Stimulated activated CD8-positive, alpha-beta memory T cell treated with anti-CD3 and anti-CD28 coated beads, Interleukin-15, amount 100 ng/mL, for 1 hour (primary cell): Measurements from ENCODE around the gene TAF4.
"Not testable (repeated sequence)": the region's sequence is repeated elsewhere in the genome, so short reads cannot be mapped to it uniquely, and the experiment has no call there.

Experiments used
- DNase-seq: peaks from one replicate; pipeline ENCODE4 v3.0.0-alpha.2; 2020; ENCODE audit warnings: low read depth

Gene TAF4

DNA sequence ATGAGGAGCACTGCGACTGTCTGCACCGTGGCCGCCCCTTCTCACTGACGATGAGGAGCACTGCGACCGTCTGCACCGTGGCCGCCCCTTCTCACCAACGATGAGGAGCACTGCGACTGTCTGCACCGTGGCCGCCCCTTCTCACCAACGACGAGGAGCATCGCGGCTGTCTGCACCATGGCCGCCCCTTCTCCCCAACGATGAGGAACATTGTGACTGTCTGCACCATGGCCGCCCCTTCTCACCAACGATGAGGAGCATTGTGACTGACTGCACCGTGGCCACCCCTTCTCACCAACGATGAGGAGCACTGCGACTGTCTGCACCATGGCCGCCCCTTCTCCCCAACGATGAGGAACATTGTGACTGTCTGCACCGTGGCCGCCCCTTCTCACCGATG is 117.6 kb downstream of the TAF4 start:
- DNase-seq: not testable (repeated sequence)

DNA sequence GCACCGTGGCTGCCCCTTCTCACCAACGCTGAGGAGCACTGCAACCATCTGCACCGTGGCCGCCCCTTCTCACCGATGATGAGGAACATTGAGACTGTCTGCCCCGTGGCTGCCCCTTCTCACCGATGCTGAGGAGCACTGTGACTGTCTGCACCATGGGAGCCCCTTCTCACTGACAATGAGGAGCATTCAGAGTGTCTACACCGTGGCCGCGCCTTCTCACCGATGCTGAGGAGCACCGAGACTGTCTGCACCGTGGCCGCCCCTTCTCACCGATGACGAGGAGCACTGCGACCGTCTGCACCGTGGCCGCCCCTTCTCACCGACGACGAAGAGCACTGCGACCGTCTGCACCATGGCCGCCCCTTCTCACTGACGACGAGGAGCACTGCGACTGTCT is 120.2 kb downstream of the TAF4 start:
- DNase-seq: not testable (repeated sequence)

DNA sequence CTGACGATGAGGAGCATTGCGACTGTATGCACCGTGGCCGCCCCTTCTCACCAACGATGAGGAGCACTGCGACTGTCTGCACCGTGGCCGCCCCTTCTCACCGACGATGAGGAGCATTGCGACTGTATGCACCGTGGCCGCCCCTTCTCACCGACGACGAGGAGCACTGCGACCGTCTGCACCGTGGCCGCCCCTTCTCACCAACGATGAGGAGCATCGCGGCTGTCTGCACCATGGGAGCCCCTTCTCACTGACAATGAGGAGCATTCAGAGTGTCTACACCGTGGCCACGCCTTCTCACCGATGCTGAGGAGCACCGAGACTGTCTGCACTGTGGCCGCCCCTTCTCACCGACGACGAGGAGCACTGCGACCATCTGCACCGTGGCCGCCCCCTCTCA is 120.7 kb downstream of the TAF4 start:
- not testable (repeated sequence) for DNase-seq

DNA sequence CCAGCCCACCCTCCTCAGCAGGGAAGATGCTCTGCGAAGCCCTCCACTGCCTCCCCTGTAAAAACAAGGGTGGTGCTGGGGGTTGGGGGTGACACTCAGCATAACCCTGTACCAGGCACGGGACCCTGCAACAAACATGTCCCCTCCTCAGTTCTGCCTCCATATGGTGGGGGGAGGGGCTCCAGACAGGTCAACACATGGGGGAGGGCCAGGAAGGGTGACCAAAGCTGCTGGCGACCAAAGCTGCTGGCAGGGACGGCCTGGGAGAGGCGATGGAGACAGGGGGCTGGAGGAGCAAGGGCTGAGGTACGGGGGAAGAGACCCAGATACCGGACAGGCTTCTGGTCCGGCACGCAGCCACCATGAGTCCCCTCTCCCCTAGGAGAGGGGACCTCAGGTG is 123.2 kb downstream of the TAF4 start:
- DNase-seq: no peak

DNA sequence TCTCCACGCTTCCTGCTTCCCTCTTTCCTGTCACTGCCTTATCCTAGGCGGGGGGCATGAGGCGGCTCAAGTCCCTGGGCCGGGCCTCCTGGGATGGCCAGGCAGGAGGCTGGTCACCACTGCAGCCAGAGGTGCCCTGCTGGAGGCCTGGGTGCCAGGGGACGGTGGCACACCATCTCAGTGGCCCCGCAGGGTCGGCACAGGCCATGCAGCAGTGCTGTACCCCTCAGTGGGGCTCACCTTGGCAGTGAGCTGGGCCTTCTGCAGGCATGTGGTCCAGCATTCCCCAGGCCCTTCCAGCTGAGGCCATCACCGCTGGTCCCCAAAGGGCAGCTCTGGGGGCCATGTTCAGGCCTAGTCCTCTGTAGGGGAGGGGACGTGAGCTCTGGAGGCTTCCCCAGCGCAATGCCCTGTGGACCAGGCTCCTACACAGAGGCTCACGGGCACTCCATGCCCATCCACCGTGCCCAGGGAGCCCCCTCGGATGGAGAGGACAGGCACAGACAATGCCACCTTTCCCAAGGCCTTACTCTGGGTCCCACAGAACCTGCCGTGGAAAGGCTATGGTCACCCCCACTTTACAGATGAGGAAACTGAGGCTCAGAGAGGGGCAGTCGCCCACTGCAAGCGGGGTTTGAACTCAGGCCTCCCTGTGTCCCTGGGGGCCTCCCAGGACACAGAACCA is 123.8 kb downstream of the TAF4 start:
- no peak for DNase-seq

DNA sequence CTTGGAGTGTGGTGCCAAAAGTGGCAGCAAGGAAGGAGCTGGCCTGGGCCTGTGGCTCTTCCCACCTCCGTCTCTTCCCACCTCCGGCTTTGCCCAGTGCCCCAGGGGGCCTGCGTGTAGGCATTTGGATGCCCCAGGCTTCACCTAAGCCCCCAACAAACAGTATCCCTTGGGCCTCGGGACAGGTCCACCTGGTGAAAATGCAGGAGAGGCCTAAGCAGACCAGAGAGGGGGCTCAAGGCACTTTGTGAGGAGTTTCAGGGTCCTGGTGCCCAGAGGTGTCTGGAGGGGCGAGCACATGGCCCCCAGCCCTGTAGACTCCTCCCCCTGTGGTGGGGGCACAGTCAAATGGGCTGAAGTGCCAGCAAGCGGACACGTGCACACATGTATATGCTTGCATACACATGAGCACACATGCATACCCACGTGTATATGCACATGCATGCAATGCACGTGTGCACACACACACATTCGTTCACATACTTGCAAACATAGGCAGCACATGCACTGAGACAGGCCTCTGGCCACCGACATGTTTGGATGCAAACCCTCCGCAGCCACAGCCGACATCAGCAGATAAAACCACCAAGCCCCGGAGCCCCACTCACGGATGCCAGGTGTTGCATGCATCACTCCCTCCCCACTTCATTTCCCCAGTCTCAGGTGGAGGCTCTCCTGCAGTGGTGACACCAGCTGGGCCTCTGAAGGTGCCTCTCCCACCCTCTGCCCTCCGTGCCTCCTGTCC is 124.5 kb downstream of the TAF4 start:
- DNase-seq: no peak

DNA sequence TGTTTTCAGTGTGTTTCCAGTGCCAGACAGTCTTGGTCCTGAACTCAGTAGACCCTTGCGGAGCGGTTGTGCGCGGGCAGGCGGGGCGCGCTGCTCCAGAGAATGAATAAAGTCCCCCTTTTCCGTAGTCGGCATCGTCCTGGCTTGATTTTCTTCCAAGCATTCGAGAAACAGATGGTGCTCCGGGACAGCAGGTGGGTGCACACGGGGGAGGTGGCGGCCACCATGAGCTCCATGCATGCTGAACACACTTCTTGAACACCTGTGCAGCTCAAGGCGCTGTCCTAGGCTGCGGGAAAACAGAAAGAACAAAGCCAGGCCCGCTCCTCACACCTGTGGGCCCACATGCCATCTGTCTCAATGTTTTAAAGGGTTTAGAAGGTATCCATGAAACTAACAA is 125.2 kb downstream of the TAF4 start:
- DNase-seq: no peak

DNA sequence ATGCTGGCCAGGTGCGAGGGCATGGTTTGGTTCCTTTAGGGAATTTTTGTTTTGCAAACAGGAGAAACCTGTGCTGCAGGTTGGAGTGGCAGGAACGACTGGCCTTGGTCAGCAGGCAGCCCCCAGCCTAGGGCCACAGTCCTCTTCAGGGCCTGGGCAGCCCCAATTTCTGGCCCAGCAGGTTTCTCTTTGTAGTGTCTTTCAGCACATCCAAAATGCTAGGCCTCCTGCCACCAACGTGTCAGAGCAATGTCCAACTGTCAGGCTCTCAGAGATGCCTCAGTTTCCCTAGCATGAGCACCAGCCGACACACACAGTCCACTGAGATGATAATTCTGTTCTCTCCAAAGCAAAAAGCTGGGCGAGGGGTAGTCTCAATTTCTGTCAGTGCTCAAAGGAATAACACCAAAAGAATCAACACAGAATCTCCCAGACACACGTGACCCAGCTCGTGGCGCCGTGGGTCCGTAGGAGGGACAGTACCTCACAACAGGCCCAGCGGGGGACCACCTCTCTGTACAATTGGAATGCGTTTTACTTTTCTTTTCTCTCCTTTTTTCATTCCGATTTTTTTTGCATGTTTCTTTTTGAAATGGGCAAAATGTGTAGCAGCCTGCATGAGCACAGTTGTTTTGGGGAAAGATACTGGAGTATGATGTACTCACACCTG is 125.9 kb downstream of the TAF4 start:
- no peak for DNase-seq

DNA sequence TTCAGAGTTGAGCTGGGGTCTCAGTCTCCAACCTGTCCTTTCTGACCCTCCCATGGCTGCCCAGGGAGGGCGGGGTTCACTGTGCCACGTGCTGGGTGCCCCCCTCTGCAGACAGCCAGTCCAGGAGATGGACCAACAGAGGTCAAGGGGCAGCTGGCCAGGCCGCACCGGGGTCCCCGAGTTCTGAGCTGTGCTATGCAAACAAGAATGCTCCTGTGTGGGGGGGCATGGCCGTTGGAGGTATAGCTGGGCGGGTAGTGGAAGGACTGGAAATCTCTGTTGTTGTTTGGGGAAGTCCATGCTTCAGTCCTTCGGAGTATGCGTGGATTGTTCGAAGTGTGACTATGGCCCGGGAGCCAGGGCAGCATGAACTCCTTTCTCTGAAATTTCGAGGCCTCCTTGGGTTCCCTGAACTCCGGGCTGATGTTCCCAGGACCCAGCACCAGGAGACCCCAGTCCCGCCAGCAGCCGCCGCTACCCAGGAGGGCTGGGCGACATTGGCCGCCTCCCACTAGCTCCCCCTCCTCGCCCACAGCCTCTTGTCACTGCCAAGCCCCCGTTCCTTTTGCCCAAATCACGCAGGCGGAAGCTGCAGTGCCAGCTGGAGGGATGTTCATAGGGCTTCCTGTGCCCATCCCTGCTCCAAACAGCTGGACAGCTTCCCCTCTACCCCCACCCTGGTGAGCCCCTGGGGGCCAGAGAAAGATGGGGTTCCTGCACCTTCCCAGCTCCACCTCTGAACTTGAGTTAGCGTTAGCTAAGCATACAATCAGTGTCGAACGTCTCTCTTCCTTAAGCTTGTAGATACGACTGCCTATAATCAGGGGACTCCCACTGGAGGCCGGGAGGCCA is 126.6 kb downstream of the TAF4 start:
- DNase-seq: no peak

DNA sequence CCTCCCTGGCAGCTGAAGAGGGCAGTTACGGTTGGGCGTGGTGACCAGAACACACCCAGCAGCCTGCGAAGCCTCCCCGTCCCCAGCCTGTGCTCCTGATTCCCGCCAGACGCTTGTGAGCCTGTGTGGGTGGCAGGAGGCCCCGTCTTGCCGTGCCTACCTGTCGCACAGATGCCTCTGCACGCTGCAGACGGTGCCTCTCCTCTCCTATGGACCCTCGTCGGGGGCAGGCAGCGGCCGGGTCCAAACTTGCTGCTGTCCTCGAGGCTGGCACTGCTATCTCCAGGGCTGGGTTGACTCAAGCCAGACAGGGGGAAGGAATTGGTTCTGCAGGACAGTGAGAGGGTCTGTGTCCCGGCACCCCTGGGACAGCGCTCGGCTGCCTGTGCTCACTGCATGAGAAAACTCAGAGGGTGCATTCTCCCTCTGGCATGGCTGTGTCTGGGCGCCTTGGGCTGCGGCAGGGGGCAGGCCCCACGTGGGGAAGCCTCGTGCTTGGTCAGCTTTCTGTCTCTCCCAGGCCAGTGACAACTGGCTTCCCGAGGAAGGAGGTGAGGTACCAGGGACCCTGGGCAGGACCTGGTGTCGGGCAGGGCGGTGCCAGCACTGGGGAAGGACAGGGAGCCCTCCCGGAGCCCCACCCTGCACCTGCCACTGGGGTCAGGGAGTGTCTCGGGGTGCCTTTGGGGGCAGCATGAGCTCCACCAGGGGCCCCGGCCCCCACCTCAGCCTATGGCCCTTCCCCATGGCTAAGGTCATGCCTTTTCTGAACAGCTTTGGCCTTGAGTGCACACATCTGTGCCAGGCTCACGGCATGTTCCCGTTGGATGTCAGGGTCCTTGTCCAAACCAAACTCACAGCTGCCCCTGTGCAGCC is 127.5 kb downstream of the TAF4 start:
- DNase-seq: no peak

DNA sequence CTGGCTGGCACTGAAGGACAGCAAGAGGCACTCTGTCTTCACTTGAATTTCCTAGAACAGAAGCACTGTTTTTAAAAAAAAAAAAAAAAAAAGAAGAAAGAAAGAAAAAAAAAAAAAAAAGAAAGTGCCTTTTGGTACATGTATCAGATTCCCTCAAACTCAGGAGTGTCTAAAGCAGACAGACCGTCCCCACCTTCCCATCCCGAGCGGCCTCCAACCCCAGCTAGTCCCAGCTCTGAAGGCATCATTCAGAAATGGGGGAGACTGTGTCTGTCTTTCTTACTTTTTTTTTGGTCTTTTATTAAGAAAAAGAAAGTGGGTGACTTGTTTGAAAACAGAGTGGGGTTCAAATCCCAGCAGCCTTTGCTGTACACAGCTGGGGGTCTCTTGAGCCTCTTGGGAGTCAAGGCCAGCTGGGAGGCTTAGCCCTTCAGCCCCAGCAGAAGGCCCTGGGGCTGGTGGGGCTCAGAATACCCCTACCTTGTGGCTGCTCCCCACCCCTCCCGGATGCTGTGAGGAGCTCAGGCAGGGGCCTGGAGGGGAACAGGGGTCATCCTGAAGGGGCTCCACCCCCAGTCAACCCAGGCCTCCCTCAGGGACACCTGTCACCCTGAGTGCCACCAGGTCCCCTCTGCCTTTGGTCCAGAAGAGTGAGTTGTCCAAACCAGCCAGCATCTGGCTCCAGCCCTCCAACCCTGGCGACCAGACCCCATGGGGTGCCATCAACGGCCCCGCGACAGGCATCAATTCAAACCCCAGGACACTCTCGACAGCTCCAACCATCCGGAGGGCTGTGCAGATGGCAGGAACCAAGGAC is 128.3 kb downstream of the TAF4 start:
- no peak for DNase-seq

DNA sequence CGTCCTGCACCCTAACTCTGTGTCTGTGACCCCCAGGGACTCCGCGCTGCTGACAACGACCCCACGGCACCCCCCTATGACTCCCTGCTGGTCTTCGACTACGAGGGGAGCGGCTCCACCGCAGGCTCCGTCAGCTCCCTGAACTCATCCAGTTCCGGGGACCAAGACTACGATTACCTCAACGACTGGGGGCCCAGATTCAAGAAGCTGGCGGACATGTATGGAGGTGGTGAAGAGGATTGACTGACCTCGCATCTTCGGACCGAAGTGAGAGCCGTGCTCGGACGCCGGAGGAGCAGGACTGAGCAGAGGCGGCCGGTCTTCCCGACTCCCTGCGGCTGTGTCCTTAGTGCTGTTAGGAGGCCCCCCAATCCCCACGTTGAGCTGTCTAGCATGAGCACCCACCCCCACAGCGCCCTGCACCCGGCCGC is 129.0 kb downstream of the TAF4 start:
- no peak for DNase-seq

DNA sequence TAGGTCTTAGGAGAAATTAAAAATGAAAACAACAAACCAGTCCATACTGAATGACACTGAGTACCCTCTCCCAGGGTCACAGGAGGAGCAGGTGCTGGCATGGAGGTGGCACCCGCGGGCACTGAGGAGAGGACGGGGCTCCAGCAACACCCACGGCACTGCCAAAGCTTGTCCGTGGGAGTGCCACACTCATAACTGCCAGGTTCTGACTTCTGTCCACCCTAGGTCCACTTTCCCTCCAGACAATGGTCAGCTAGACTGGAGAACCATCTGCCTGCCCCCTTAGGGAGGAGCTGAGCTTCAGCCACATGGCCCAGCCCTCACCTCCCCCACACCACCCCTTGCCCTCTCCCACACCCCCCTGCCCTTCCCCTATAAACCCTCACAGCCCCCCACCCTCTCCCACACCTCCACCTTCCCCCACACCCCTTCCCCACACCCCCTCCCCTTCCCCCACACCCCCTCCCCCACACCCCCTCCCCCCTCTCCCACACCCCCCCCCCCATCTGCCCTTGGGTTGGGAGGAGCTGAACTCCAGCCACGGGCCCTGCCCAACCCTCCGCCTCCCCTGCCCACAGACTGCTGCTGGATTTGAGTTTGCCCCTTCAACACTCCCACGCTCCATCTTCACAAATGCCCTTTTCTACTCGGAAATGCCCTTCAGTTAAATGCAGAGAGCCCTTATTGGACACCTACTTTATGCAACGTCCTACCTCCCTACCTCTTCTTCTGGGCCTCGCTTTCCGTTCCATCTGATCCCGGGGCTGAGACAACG is 129.6 kb downstream of the TAF4 start:
- DNase-seq: no peak

DNA sequence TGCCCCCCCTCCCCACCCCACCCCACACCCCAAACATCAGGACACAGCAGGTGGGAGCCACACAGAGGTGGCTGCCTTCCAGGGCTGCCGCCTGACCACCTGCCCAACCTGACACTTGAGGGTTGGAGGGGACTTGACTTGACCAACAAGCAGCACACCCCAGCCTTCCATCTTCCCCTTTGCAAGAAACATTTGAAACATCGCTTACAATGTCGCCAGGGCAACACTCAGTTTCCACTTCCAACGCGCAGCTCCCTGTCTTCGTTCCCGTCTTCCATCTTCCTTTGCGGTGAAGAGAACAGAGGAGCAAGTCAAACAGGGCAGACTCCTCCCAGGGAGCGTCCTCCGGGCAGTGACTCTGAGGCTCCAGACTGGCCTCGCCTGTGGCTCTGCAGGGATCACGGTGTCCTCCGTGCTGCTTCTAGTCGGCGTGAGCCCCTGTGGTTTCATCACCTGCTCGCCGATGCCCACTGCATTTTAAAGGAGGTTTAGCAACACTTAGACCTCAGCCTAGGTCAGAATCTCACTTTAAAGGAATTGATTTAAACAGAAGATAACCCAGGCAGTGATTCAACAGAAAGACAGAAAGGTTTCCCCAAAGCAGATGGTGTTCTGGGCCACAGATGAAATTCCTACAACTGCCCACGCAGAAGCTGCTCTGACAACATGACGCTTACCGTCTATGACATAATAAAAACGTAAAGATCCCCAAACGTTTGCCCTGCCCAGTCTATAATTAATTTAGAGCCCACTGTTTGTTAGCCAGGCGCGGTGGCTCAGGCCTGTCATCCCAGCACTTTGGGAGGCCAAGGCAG is 130.8 kb downstream of the TAF4 start:
- no peak for DNase-seq

DNA sequence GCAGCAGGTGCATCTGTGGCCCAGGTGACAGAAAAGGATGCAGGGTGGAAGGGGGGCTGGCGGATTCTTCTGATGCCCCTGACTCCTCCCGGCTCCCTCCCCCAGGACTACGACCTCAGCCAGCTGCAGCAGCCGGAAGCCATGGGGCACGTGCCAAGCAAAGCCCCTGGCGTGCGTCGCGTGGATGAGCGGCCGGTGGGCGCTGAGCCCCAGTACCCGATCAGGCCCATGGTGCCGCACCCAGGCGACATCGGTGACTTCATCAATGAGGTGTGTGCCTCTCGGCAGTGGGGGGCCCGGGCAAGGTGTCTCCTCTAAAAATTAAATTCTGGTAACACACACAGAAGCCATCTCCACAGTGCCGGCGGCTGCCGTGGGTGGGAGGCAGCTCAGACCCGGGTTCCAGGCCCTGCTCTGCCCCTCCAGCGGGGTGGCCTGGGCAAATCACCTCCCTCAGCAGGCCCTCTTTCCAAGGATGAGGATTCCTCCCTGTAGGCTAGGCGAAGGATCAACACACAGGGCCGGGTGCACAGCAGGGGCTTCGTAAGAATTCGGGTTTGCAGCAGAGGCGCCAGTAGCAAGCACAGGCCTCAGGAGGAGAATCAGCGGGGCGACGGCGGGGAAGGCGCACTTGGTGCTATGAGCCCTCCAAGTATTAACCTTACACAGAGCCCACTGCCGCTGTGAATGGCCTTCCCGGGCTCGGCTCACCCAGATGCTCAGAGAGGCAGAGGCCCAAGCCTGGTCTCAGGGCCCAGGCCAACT is 131.5 kb downstream of the TAF4 start:
- DNase-seq: no peak

DNA sequence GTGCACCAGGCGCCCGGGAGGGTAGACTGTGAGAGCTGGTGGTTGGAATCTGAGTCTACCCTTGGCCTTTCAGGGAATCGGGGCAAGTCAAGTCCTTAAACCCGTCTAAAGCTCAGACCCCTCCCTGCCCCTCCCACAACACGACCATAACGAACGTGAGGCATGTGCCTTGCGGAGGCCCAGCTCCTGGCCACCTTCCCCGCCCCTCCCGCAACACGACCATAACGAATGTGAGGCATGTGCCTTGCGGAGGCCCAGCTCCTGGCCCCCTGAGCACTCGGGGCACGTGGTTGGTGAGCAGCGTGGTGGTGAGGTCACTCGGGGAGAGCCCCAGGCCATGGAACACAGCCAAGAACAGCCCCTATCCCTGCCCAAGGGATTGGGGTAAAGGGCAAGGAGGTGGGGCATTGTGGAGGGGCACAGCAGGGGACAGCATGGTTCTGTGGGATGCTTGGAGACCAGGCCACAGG is 132.2 kb downstream of the TAF4 start:
- no peak for DNase-seq

DNA sequence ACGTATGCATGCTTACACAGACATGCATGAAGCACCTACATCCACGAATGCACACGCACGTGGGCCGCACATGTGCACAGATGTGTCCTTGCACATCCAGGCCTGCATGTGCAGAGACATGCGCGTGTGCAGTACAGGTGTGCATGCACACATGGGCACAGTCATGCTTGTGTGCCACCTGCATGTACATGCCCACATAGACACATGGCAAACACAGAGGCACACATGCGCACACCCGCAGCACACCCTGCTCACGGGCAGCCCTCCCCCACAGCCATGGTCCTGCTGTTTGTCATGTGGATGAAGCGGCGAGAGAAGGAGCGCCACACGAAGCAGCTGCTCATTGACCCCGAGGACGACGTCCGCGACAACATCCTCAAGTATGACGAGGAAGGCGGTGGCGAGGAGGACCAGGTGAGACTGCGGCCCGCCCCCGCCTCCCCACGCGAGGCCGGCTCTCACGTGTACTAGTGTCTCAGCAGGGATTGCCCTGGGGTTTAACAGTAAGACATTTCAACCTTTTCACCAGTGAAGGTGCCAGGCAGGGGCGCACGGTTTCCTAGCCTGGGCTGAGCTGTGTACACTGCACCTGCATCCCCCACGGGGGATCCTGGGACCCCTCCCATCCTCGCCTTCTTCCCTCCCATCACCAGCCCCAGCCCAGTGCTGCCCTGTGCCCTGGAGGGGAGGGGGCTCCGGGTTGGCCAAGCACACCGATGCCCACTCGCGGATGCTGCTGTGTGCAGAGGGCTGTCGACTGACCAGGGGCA is 132.8 kb downstream of the TAF4 start:
- no peak for DNase-seq
